PC-3 (cell line): ENCODE data around the gene COL6A2.

Experiments used
- EZH2 ChIP-seq: fragments of 300-600 bp; sonication (generic); IDR thresholded peaks from one replicate; pipeline ENCODE4 v1.6.1; 2017; ENCODE audit warnings: antibody characterized with exemption, mild to moderate bottlenecking, low read length; ENCODE audit not compliant: unreplicated experiment
- EZH2phosphoT487 ChIP-seq: fragments of 300-600 bp; sonication (generic); IDR thresholded peaks from 2 replicates; pipeline ENCODE4 v1.6.1; 2018; ENCODE audit warnings: mild to moderate bottlenecking, antibody characterized with exemption, low read length, borderline replicate concordance
- TF ChIP-seq, protein P1 (sequence below): fragments of 300-600 bp; sonication (generic); conservative IDR thresholded peaks from 2 replicates; pipeline ENCODE4 v1.5.1; 2017; ENCODE audit warnings: antibody characterized with exemption, low read depth, mild to moderate bottlenecking, low read length

DNA sequence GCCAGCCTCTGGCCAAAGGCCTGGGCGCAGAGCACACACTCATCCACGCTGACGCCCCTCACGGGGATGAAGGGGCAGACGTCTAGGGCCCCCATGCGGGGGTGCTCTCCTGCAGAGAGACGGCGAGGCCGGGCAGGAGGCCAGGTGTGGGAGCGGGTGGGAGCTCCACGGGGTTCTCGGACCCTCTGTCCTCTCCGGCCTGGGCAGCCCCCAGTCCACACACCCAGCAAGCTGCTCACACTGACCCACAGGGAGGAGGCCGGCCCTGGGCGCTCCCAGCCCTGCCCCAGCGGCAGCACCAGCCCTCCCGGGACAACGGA, 55.0 kb downstream of the COL6A2 start:
- no peak for TF ChIP-seq EZH2phosphoT487
- TF ChIP-seq EZH2, result no peak
- TF ChIP-seq, protein P1, sequence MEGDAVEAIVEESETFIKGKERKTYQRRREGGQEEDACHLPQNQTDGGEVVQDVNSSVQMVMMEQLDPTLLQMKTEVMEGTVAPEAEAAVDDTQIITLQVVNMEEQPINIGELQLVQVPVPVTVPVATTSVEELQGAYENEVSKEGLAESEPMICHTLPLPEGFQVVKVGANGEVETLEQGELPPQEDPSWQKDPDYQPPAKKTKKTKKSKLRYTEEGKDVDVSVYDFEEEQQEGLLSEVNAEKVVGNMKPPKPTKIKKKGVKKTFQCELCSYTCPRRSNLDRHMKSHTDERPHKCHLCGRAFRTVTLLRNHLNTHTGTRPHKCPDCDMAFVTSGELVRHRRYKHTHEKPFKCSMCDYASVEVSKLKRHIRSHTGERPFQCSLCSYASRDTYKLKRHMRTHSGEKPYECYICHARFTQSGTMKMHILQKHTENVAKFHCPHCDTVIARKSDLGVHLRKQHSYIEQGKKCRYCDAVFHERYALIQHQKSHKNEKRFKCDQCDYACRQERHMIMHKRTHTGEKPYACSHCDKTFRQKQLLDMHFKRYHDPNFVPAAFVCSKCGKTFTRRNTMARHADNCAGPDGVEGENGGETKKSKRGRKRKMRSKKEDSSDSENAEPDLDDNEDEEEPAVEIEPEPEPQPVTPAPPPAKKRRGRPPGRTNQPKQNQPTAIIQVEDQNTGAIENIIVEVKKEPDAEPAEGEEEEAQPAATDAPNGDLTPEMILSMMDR, result no peak
